NCI-H526 (cell line): ENCODE measurements around the gene PRRC2C.
"Not testable (repeated sequence)": the region's sequence is repeated elsewhere in the genome, so short reads cannot be mapped to it uniquely, and the experiment has no call there.

ENCODE experiments used
- DNase-seq, 2 experiments: peaks; one replicate each; lab custom pipeline; 2025; lab: John Stamatoyannopoulos, UW

Gene PRRC2C

DNA sequence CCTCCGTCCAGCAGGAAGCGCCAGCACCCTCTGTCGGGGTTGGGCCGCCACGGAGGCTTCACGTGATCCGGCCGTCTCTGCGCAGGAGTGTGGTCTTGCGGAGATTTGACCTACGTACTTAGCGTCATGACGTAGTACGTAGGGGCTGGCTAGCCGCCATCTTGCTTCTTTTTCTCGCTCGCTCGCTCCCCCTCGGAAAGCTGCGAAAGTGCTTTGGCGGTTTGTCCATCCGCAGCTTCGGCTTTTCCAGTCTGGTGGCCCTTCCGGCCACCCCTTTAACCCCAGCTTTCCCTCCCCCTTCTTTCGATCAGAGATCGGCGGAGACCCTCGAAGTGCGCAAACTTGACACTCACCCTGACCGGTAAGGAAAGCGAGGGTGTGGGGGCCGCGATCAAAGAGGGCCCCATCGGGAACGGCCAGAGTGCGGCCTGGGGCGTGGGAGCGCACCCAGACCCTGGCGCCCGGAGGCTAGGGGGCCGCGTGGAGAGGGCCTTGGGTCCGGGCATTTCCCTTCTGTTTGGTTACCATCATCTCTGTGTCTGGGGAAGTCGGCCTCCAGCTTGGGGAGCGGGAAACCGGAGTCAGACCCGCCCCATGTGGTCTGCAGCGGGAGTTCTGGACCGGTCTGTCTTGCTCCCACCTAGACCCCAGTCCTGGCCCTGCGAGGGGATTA lies at the start of gene PRRC2C:
Gene PRRC2C (plus strand): TSS at position 156 of the 673 bp plus-strand sequence. CDS start 26,559 bp downstream, outside the sequence.
- peak; percentile 99 to 100 for DNase-seq

DNA sequence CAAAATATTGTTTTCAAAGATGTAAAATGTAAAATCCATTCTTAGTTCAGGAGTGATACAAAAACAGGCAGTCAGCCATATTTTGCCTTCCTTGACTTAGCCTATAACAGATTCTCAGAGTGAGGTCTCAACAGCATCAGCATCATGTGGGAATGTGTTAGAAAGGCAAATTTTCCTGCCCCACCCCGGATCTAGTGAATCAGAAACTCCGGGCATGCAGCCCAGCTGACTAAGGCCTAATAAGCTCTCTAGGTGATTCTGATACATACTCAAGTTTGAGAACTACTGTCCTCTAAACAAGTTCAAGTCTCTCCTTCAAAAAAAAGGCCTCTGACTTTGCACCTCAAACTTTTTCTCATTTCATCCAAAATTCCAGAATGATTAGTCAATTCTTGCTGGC lies 46.9 kb upstream of the PRRC2C start:
- no peak for DNase-seq

DNA sequence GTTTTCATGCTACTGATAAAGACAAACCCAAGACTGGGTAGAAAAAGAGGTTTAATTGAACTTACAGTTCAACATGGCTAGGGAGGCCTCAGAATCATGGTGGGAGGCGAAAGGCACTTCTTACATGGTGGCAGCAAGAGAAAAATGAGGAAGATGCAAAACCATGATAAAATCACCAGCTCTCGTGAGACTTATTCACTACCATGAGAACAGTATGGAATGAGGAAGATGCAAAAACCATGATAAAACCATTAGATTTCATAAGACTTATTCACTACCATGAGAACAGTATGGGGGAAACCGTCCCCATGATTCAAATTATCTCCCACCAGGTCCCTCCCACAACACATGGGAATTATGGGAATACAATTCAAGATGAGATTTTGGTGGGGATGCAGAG lies 45.1 kb upstream of the PRRC2C start:
- not testable (repeated sequence) for DNase-seq

DNA sequence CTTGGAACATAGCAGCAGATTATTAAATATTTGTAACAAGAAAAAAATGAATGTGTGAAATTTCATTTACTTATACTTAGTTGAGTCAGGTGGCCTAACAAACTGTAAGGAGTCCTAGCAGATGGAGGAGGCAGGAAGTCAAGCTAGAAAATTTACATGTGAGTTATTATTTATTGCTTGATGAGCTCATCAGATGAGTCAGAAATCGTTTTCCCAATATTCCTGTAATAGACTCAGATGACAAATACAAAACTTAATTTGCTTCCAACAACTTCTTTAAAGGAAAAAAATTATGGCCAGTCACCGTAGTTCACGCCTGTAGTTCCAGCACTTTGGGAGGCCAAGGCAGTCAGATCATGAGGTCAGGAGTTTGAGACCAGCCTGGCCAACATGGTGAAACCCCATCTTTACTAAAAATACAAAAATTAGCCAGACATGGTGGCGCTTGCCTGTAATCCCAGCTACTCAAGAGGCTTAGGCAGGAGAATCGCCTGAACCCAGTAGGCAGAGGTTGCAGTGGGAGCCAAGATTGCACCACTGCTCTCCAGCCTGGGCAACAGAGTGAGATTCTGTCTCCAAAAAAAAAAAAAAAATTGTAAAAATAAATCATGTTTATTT lies 43.9 kb upstream of the PRRC2C start:
- peak in 1 of 2 experiments; percentile 15 for DNase-seq

DNA sequence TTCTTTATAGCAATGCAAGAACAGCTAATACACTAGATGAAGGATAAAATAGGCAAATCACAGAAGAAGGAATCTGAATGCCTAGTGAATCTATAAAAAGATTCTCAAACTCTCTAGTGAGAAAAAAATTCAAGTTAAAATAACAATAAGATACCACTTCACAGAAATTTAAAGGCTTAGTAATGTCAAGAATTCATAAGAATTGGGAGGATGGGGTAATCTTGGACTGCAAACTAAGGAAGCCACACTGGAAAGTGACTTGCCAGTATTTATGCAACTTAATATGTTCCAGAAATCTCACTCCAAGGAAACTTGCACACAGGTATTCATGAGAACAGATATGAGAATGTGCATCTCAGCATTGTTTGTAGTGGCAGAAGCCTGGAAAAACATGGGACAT lies 38.9 kb upstream of the PRRC2C start:
- no peak for DNase-seq

DNA sequence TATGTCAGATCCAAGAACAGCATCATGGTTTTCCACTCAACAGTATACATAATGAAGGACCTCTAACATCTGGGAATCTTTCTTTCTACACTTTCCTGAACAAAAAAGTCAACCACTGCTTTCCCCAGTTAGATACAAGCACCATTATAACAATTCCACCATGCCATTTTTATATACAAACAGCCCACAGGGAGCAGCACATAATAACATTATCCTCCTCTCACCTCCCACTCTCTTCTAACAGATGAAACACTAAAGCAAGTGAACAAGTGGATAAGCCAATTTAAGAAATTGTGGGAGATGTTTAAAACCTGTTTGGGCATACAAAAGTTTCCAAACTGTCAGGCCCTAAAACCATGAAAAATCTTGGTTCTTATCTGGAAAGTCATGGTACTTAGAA lies 29.4 kb upstream of the PRRC2C start:
- no peak for DNase-seq

DNA sequence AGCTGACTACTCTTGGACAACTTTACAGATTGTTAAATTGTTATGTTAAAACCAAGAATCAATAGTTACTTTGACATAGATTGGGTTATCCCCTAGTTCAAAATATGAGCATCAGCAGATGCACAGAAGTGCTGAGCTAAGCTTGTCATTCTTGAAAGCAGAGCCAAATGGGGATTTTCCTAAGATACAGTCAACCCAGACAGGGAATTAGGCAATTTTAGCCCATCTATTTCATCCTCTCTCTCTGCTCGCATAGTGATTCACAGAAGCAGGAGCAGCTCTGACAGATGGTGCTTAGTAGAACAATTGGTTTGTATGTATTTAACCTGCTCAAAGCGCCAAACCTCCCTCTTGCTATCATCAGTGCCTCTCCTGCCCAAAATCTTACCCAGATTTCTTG lies 27.9 kb upstream of the PRRC2C start:
- DNase-seq = no peak

DNA sequence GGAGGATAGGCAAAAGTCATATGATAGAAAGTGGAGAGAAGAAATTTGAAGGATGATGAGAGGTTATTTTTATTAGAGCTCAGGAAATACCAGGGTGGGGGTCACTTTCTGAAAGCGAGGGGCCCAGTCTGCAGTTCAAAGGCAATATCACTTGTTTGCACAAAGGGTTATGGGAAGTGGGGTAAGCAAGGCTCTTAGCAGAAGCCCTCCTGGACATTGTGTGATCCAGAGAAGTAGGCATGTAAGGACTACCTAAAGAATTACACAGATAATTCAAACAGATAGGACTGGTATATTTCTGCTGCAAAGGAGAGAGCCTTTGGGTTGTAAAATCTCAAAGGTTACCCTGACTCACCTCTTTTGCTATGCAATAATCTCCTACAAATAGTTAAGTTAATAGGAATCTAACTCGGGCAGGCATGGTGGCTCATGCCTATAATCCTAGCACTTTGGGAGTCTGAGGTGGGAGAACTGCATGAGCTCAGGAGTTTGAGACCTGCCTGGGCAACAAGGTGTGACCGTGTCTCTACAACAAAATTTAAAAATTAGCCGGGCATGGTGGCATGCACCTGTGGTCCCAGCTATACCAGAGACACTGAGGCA lies 25.2 kb upstream of the PRRC2C start:
- no peak for DNase-seq

DNA sequence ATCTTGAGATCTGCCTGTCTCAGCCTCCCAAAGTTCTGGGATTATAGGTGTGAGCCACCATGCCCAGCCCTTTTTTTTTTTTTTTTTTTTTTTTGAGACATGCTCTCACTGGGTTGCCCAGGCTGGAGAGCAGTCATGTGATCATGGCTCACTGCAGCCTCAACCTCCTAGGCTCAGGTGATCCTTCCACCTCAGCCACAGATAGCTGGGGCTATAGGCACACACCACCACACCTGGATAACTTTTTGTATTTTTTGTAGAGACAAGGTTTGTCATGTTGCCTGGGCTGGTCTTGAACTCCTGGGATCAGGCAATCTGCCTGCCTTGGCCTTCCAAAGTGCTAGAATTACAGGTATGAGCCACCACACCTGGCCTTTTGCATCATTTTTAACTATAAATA lies 17.7 kb upstream of the PRRC2C start:
- DNase-seq = no peak

DNA sequence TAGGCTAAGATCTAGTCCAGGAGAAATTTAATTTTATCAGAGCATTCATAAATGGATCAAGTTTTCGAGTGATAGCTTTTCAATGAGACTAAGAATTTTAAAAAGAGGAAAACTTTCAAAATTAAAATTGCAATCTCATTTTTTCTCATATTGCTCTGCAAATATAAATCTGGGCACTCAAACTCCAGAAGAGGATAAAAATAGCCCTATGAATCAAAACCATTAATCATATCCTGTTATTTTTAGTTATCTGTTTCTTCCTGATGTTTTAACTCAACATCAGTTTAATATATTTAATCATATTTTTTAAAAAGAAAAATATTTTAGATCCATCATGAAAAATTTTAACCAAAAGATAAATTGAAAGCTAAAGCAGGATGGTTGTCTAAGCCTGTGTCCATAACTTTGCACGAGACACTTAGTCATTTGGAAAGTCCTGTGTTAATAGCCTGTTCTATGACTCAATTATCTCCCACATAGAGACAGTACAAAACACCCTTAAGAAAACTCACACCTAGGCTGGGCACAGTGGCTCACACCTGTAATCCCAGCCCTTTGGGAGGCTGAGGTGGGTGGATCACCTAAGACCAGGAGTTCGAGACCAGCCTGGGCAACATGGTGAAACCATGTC lies 17.1 kb upstream of the PRRC2C start:
- DNase-seq = no peak

DNA sequence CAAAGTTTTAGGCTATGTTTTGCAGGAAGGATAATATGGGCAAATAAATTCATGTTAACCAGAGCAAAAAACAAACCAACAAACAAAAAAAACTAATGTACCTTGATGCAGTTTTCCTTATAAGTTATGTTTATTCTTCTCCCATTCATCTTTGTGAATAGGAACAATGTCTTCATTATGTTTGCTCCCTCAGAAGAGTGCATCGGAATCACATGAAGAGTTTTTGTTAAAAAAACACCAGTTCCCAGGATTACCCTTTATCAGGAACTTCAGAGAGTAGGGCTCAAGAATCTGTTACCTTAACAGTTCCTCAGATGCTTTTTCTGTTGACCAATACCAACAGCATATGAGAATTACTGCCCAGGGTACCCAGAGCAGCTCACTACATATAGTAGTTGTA lies 14.6 kb upstream of the PRRC2C start:
- DNase-seq = no peak

DNA sequence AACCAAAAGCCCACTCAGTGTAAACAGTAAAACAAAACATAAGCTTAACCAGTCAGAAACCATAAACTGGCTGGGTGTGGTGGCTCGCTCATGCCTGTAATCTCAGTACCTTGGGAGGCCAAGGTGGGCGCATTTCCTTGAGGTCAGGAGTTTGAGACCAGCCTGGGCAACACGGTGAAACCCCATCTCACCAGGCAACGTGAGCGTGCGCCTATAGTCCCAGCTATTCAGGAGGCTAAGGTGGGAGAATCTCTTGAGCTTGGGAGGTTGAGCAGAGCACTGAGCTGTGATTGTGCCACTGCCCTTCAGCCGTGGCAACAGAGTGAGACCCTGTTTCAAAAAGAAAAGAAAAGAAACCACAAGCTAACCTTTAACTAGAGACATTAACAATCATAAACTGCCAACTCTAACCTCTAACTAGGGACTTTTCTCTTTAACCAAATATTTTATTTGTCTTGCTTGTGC lies 13.1 kb upstream of the PRRC2C start:
- no peak for DNase-seq

DNA sequence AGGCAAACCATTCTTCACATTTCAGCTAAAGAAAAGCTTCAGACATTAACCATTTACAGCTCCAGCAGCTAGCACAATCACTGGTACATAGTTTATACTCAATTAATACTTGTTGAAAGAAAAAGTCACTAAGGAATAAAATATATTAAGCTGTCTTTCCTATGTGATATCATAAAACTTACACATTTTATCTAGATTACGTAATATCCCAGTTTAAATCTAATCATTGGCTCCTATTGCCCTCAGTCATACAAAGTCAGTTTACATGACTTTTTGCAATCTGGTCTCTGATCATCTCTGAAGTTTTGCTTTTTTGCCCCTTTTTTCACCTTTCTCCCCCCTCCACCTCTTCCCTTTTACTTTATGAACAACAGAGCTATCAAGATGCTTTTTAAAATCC lies 8.5 kb upstream of the PRRC2C start:
- no peak for DNase-seq

DNA sequence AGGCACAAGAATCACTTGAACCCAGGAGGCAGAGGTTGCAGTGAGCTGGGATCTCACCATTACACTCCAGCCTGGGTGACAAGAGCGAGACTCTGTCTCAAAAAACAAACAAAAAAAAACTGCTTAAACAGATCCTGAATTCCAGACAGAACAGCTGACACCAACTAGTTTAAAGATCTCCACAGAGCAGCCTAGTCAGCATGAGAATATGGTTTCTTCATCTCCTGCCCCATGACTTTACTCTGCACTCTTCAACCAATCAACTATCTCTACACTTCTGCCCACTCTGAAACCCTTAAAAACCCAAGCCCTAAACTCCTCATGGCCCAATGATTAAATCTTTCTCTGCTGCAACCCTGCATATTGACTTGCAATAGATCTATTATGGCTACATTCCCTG lies 7.5 kb upstream of the PRRC2C start:
- no peak for DNase-seq

DNA sequence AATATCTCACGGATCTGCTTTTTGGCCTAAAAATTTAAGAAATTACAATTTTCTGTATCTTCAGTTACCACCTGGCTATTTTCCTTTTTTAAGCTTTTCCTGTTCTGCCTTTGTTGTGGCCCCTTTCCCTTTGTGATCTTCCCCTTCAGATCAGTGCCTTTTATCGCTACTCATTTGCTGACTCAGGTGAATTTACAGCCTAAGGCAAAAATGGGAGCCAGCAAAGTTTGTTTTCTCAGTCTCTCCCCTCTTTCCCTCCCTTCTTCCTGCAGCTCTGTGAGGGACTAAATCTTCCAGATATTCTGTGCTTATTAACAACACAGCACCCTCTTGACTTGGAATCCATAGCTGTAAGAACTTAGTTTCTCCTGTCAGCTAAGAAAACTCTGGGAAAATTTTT lies 5.3 kb upstream of the PRRC2C start:
- no peak for DNase-seq

DNA sequence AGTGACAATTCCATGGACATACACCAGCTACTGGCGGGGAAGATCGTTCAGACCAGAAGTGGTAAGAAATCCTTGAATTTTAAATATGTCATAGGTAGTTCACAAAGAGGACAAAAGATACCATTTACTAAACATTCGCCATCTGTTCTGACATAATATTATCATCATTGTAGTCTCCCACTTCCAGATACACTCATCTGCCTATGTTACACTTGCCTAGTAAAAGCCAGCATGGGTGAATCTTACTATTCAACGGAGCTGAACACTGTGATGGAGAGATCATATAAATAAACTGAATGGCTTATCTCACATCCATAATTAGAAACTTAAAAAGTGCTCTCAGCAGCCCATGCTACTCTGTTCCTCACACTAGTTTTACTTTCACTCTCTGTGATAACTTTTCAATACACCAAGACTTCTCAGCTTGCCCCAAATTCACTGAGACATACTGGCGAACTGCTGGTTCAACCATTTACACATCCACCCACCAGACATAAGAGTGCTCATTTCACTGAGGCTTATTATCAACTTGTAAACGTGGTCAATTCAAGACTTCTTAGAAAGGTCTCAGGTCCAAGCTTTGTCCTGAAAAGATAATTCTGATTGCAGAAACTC lies 463 bp upstream of the PRRC2C start:
- no peak for DNase-seq

DNA sequence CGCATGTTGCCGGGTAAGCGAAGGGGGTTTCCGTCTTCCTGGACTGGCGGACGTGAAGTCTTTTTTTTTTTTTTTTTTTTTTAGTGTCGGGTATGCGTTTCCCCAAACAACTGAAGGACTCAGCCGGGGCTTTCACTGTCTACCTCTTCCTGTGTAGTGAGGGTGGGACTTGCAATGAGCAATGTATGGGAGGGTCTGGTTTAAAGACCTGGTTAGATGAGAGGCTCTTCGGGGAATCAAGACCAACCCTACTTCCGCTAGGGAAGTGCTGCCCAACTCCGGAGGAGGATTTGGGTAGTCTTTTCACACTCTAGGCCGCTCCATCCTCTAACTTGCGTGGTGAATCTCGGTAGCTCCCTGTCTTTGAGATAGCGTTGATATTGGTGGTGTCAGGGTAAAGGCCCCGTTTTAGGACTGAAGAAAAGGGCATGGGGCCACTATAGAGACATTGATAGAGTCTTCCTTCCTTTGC lies 754 bp downstream of the PRRC2C start:
- peak; percentile 80 to 85 for DNase-seq

DNA sequence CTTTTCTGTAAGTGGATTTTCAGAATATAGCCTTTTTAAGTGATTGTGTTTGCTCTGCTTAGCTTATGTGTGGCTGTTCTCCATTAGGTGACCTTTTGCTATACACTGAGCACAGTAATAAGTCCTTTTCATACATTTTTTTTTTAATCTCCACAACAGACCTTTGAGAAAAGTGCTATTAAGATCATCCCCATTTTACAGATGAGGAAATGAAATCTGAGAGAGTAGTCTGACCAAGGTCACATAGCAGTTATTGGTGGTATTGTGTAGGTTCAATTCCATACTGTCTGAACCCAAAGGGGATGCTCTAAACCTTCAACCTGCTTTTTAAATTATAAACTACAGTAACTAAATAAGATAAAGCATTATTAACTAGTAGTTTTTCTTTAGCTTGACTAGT lies 1.7 kb downstream of the PRRC2C start:
- DNase-seq = no peak

DNA sequence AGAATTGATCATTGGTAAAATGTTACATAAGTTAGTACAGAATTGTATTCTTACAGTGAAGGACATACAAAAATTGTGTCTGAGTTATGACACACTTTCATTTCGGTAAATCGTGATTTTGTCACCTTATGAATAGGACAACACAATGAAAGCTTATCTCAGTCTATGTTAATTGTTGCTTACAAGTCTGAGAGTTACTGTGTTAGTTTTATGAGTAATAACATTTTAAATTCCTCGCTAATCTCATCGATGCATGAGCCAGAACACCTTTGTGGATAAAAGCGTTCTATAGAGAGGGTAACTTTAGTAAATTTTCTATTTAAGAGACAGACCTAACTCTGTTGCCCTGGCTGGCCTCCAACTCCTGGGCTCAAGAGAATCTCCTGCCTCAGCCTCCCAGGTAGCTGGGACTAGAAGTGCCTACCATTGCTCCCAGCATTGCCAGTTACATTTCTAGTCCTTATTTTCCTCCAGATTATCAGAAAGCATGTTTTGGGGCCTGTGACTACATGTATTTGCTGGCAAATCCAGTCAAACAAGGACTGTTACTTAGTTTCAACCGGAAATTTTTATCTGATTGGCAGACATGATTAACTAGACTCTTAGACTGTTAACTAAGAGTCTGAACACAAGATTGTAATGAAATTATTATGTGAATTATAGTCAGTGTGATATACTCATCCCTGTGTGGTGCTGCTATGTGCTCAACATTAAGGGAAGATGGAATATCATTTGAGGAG lies 3.0 kb downstream of the PRRC2C start:
- DNase-seq = no peak

DNA sequence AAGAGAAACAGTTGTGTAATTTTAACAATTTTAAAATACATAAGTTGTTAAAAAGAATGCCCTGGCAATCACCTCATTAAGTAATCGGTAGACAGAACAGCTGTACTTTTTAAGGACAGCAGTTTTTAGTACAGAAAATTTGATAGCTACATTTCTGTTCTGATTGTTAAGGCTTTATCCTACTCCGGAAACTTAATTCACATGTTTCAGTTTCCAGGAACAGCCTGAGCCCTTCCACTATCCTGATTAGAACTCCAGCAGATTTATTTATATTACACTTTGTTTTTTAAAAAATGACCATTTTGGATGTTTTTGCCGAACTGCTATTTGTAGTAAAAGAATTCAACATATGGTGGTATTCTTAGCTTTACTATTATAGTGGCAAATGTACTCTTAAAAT lies 8.7 kb downstream of the PRRC2C start:
- no peak for DNase-seq

DNA sequence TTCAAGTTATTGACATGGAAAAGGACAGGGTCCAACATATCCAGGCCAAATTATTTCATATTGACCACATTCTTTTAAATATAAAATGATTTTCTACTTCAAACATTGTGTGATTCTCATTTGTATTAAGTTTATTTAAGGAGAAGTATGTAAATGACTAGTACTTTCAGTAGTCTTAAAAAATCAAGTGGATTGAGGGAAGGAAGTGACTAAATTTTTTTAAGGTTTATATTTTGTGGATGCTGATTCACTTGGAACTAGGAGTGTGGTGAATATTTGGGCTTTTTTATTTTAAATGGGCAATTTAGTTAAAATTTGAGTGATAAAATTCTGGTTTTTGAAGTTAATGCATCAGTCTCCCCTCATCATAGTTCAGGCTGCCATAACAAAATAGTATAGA lies 10.1 kb downstream of the PRRC2C start:
- DNase-seq = no peak

DNA sequence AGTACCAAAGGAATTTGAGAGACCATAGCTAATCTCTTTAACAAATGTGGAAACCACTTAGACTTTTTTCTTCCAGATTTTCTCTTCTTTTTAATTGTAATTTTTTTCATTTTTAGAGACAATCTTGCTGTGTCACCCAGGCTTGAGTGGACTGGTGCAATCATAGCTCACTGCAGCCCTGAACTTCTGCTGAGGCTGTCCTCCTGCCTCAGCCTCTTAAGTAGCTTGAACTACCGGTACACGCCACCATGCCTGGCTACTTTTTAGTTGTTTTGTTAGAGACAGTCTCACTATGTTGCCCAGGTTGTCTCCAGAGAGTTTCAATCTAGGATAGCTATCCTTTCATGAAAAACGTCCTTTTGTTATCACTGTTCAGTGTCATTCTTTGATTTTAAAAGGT lies 15.0 kb downstream of the PRRC2C start:
- DNase-seq = no peak
